ENCODE results near the gene THRB.

The THRB gene

DNA sequence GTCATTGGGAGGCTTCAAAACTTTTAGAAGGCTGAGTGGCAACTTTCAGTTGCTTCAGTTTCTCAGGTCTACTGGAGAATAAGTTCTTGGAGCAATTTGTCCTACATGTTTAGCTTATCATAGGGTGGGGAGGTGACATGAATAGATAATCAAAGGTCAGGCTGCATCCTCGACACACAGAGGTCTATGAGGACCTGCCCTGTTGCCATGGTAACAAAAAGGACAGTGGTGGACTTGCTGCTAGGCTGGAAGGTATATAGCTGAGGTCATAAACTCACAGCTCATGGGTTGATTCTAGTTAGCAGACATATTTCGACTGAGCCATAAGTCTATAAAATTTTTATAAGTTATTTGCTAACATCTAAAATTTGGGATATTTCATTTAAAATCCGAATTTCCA is 267.0 kb downstream of the THRB start:
- DNase-seq (ENCODE audit: extremely low read depth, insufficient read length), result no peak
- TF ChIP-seq, protein P1, sequence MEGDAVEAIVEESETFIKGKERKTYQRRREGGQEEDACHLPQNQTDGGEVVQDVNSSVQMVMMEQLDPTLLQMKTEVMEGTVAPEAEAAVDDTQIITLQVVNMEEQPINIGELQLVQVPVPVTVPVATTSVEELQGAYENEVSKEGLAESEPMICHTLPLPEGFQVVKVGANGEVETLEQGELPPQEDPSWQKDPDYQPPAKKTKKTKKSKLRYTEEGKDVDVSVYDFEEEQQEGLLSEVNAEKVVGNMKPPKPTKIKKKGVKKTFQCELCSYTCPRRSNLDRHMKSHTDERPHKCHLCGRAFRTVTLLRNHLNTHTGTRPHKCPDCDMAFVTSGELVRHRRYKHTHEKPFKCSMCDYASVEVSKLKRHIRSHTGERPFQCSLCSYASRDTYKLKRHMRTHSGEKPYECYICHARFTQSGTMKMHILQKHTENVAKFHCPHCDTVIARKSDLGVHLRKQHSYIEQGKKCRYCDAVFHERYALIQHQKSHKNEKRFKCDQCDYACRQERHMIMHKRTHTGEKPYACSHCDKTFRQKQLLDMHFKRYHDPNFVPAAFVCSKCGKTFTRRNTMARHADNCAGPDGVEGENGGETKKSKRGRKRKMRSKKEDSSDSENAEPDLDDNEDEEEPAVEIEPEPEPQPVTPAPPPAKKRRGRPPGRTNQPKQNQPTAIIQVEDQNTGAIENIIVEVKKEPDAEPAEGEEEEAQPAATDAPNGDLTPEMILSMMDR (IDR thresholded peaks at IDR 0.05; ENCODE audit: insufficient read depth, low read length, poor library complexity, severe bottlenecking), result no peak
- Histone ChIP-seq H3K27me3 (replicated peaks; ENCODE audit: control insufficient read depth, insufficient read depth, low read length) (no peaks in the 10 kb centered on the region), H3K36me3 (ENCODE audit: control insufficient read depth, insufficient read depth, low read length) (no peaks in the 10 kb centered on the region), H3K4me3 (replicated peaks; ENCODE audit: low read depth, low read length) (no peak overlapping the region)

DNA sequence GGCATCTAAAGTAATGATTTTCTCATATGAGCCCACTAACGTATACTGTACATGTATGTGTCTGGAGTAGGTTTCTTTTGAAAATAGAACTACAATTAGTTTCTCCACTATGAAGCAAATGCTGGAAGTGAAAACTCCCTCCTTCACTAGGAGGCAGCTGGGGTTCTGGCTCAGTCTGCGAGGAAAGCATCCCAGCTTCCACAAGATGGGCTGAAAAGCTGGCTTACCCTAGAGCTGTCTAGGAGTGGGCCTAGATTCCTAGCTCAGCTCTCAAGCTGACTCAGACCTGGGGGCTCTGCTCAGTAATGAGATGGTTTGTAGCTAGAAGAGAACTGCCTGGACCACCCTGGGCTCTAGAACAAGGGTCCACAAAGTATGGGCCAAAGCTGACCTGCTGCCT is 268.3 kb downstream of the THRB start:
- Histone ChIP-seq H3K27me3 (replicated peaks; ENCODE audit: control insufficient read depth, insufficient read depth, low read length) (no peaks in the 10 kb centered on the region; the same call in 1 of the 2 replicates), H3K36me3 (ENCODE audit: control insufficient read depth, insufficient read depth, low read length) (no peaks in the 10 kb centered on the region), H3K4me3 (replicated peaks; ENCODE audit: low read depth, low read length) (no peak overlapping the region)
- TF ChIP-seq, protein P1 (IDR thresholded peaks at IDR 0.05; ENCODE audit: insufficient read depth, low read length, poor library complexity, severe bottlenecking), result no peak
- DNase-seq (ENCODE audit: extremely low read depth, insufficient read length), result no peak

DNA sequence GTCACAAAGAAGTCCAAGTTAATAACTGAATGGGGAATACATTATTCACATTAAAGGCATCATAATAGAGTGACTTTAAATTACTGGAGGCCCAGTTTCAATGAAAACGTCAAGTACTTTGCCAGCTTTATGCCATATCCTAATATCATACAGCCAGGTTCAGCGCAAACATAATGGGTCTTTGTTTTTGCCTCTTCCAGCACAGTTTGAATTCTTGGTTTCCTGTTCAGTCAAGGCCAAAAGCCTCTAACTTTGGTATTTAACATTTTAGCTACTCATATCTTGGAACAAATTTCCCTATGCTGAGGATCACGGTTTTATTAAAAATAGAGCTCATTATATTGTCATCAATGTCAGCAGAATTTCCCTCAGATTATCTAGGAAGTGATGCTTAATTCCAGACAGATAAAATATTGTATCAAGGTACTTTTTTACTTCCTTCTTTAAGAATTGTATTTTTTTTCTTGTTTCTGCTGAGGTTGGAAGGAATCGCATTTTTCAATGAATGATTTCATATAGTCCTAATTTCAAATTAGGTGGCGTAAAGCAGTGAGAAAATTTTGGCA is 269.2 kb downstream of the THRB start:
- Histone ChIP-seq H3K4me3 (replicated peaks; ENCODE audit: low read depth, low read length) (no peak overlapping the region), H3K36me3 (ENCODE audit: control insufficient read depth, insufficient read depth, low read length) (no peaks in the 10 kb centered on the region), H3K27me3 (replicated peaks; ENCODE audit: control insufficient read depth, insufficient read depth, low read length) (no peaks in the 10 kb centered on the region; the same call in 1 of the 2 replicates)
- DNase-seq (ENCODE audit: extremely low read depth, insufficient read length), result no peak
- TF ChIP-seq, protein P1 (IDR thresholded peaks at IDR 0.05; ENCODE audit: insufficient read depth, low read length, poor library complexity, severe bottlenecking), result no peak

DNA sequence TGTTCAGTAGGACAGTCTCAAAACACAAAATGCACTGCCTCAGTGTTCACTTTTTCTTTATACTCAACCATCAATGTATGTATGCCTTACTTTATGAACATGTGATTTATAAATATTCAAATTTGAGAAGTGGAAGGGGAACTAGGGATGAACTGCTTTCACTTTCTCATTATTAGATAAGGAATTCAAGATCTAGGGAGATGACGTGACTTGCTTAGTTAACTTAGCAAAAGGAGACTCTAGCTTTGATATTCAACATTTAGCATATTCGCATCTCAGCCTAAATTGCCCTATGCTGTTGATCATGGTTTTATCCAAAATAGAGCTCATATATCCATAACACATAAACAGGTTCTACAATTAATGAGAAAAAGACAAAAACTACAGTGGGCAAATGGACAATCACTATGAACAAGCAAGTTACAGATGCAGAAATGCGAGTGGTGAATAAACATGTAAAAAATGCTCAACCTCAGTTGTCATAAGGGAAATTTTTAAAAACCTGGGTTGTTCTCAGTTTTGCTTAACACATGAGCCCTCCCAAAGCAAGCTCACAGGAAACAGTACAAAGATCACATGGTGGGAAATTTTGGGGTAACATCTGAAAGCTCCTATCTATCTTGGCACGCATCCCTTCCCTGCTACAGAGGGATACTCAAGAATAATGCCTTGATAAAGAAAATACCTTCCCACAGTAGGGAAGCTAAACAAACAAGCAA is 269.8 kb downstream of the THRB start:
- Histone ChIP-seq H3K4me3 (replicated peaks; ENCODE audit: low read depth, low read length) (no peak overlapping the region), H3K36me3 (ENCODE audit: control insufficient read depth, insufficient read depth, low read length) (no peaks in the 10 kb centered on the region), H3K27me3 (replicated peaks; ENCODE audit: control insufficient read depth, insufficient read depth, low read length) (no peaks in the 10 kb centered on the region; the same call in 1 of the 2 replicates)
- no peak for DNase-seq (ENCODE audit: extremely low read depth, insufficient read length)
- TF ChIP-seq, protein P1 (IDR thresholded peaks at IDR 0.05; ENCODE audit: insufficient read depth, low read length, poor library complexity, severe bottlenecking), result no peak

DNA sequence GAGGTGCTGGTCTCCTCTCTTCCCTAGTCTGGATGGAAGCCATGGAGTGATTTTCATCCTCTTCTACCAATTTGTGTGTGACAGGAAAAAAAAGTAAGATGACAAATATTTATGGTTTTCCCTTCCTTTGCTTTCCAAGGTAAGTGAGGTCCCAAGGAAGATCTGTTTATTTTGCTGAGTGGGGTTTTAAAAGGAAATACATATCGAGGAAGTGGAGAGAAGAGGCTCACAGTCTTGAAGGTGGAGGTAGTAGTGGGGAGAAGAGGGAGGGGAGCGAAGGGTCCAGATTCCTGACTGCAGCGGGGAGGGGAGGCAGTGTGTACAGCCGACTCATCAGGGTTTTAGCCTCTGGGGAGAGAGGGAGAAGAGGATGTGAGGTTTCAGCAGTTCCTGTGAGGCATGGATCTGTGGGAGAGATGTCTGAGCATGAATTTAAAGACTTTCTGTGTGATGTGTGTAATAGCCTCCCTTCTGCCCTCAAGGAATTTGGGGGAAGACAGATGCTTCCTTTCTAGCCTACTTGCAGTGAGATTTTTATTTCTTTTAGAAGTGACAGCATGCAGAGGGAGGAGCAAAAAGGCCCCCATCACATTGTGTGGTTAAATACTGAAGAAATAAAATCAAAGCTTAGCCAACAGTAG is 272.4 kb downstream of the THRB start:
- Histone ChIP-seq H3K36me3 (ENCODE audit: control insufficient read depth, insufficient read depth, low read length) (no peaks in the 10 kb centered on the region), H3K27me3 (replicated peaks; ENCODE audit: control insufficient read depth, insufficient read depth, low read length) (no peaks in the 10 kb centered on the region; the same call in 1 of the 2 replicates), H3K4me3 (replicated peaks; ENCODE audit: low read depth, low read length) (no peak overlapping the region)
- no peak for DNase-seq (ENCODE audit: extremely low read depth, insufficient read length)
- TF ChIP-seq, protein P1 (IDR thresholded peaks at IDR 0.05; ENCODE audit: insufficient read depth, low read length, poor library complexity, severe bottlenecking), result no peak

All from GM06990 (cell line).